B cell (primary cell): ENCODE results near the gene RSPH9.

Experiments
- EZH2 ChIP-seq: IDR thresholded peaks from 2 replicates; pipeline ENCODE4 v1.6.1; 2012; ENCODE audit warnings: borderline replicate concordance, low read depth, mild to moderate bottlenecking, moderate library complexity, low read length; ENCODE audit not compliant: insufficient read depth, poor library complexity, severe bottlenecking
- TF ChIP-seq, protein P1 (sequence below): fragments of 200-600 bp; IDR thresholded peaks from one replicate; pipeline ENCODE4 v1.8.0; 2022; ENCODE audit warnings: antibody characterized with exemption, mild to moderate bottlenecking

GRCh38 chr6:43716099-43716498, 71.3 kb downstream of the RSPH9 start:
- TF ChIP-seq, protein P1, sequence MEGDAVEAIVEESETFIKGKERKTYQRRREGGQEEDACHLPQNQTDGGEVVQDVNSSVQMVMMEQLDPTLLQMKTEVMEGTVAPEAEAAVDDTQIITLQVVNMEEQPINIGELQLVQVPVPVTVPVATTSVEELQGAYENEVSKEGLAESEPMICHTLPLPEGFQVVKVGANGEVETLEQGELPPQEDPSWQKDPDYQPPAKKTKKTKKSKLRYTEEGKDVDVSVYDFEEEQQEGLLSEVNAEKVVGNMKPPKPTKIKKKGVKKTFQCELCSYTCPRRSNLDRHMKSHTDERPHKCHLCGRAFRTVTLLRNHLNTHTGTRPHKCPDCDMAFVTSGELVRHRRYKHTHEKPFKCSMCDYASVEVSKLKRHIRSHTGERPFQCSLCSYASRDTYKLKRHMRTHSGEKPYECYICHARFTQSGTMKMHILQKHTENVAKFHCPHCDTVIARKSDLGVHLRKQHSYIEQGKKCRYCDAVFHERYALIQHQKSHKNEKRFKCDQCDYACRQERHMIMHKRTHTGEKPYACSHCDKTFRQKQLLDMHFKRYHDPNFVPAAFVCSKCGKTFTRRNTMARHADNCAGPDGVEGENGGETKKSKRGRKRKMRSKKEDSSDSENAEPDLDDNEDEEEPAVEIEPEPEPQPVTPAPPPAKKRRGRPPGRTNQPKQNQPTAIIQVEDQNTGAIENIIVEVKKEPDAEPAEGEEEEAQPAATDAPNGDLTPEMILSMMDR: no peak
- TF ChIP-seq EZH2: no peak
